Mucosa of stomach (tissue), 1 donor: ENCODE data around the gene ZNF8.
"Not testable (repeated sequence)": the region's sequence is repeated elsewhere in the genome, so short reads cannot be mapped to it uniquely, and the experiment has no call there.

Experiments used
- H3K27me3 ChIP-seq: one replicate; pipeline ENCODE4 v1.7.0; 2013; ENCODE audit warnings: mild to moderate bottlenecking, low read length; ENCODE audit not compliant: control insufficient read depth, insufficient read depth
- H3K36me3 ChIP-seq: one replicate; pipeline ENCODE4 v1.7.0; 2013; ENCODE audit warnings: low read length; ENCODE audit not compliant: control insufficient read depth, insufficient read depth
- H3K4me1 ChIP-seq: one replicate; pipeline ENCODE4 v1.7.0; 2013; ENCODE audit warnings: mild to moderate bottlenecking, low read length; ENCODE audit not compliant: control insufficient read depth, insufficient read depth
- H3K4me3 ChIP-seq: one replicate; pipeline ENCODE4 v1.7.0; 2013; ENCODE audit warnings: low read length
- H3K9ac ChIP-seq: one replicate; pipeline ENCODE4 v1.7.0; 2013; ENCODE audit warnings: mild to moderate bottlenecking, low read length, moderate library complexity
- H3K9me3 ChIP-seq: one replicate; pipeline ENCODE4 v1.7.0; 2013; ENCODE audit warnings: mild to moderate bottlenecking, low read length, moderate library complexity; ENCODE audit not compliant: control insufficient read depth
- donor health status: Pancreatic carcinoma.

The ZNF8 gene

DNA sequence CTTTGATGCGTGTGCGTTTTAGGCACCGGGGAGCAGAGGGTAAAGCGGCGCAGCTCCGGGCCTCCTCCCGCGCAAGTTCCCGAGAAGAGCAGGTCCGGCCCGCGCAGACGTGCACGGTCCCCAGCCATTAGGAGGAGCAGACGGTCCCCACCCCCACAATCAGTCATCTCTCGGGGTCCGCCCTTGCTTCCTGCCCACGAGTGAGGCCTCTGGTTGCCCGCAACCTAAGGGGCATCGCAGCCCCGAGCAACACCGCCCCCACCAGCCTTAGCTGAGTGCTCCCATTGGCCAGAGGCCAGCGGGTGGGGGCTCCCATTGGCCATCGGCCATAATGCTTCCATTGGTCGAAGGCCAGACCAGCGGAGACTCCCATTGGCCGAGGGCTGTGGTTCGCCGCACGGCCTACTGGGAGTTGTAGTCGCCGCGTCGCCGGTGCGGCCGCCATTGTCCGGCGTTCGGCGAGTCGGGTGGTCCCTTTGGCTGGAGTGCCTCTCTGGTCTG is at the start of gene ZNF8:
TSS of gene ZNF8 (plus strand) at position 415 of the 501 bp plus-strand sequence. CDS start 127 bp downstream, outside the sequence.
- Histone ChIP-seq H3K36me3 (no peaks in the 10 kb centered on the region), H3K9me3 (no peaks in the 10 kb centered on the region), H3K9ac (peak within 1 kb of the TSS; percentile 92), H3K4me1 (peaks cover 9% of the 10 kb centered on the region), H3K27me3 (no peaks in the 10 kb centered on the region), H3K4me3 (peak within 1 kb of the TSS; percentile 87)

DNA sequence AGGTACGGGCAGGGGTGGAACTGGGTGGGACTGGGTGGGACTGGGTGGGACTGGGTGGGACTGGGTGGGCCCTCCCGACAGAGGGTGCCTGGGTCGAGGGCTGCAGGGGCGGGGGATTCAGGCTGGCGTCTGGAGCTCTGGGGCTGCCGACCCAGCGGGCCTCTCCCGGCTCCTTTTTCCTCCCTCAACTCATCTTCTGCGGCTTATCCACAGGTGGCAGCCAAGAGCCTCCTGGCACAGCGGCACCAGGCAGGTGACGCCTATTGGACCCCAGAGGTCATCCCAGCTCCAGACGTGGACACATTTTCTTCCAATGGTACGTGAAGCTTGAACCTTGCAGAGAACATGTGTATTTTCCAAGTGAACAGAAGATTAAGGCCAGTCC is 49.5 kb upstream of the ZNF8 start:
- H3K4me3 ChIP-seq, result no peak overlapping the region
- peak overlapping the region; percentile 68 for H3K9ac ChIP-seq
- H3K27me3 ChIP-seq, result no peaks in the 10 kb centered on the region
- H3K9me3 ChIP-seq, result no peaks in the 10 kb centered on the region
- H3K4me1 ChIP-seq, result peaks cover 6% of the 10 kb centered on the region
- no peaks in the 10 kb centered on the region for H3K36me3 ChIP-seq

GRCh38 chr19:58237324-58237723 is 41.4 kb upstream of the ZNF8 start:
- Histone ChIP-seq H3K36me3 (no peaks in the 10 kb centered on the region), H3K4me3 (no peak overlapping the region), H3K27me3 (no peaks in the 10 kb centered on the region), H3K9me3 (no peaks in the 10 kb centered on the region), H3K9ac (no peak overlapping the region), H3K4me1 (no peaks in the 10 kb centered on the region)

DNA sequence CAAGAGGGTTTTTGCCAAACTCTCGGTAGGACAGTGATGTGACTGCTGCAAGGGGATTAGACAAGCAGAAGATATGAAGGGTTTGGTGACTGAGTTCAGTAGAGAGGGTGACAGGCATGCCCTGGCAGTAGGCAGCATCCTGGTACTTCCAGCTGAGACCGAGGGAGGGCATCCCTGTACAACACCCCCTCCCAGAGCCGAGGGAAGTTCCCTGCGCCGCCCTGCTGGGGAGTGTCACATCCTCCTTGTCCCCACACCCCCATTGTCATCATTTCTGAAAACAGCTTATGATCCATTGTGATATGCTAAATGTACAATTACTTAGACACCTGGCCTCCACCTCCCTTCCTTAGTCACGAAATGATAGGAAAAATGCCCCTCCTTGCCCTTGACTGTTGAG is 35.4 kb upstream of the ZNF8 start:
- no peaks in the 10 kb centered on the region for H3K27me3 ChIP-seq
- peaks cover 40% of the 10 kb centered on the region for H3K9me3 ChIP-seq
- no peaks in the 10 kb centered on the region for H3K4me1 ChIP-seq

DNA sequence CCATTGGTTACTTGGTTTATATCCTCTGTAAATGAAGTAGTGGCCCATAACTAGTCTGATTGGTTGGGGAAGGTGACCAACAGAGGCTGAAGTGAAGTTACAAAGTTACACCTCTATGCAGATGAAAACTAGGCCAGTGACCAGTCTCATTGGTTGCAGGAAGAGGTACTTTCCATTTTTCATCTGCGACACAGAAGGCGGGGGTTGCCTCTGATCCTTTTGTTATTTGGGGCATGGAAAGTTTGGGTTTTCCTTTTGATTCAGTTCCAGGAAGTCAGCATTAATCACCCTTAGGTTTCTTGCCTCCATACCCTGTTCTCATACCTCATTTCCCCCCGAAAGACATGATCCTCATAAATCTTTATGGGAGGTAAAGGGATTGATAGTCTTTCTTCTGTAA is 29.9 kb upstream of the ZNF8 start:
- Histone ChIP-seq H3K4me3 (peak overlapping the region; percentile 5), H3K4me1 (no peaks in the 10 kb centered on the region), H3K36me3 (peaks cover 35% of the 10 kb centered on the region), H3K27me3 (no peaks in the 10 kb centered on the region), H3K9ac (no peak overlapping the region), H3K9me3 (peaks cover 70% of the 10 kb centered on the region)

More for the DNA sequence above, 35.4 kb upstream of the ZNF8 start:
- no peak overlapping the region for H3K9ac ChIP-seq
- peaks cover 22% of the 10 kb centered on the region for H3K36me3 ChIP-seq
- no peak overlapping the region for H3K4me3 ChIP-seq

DNA sequence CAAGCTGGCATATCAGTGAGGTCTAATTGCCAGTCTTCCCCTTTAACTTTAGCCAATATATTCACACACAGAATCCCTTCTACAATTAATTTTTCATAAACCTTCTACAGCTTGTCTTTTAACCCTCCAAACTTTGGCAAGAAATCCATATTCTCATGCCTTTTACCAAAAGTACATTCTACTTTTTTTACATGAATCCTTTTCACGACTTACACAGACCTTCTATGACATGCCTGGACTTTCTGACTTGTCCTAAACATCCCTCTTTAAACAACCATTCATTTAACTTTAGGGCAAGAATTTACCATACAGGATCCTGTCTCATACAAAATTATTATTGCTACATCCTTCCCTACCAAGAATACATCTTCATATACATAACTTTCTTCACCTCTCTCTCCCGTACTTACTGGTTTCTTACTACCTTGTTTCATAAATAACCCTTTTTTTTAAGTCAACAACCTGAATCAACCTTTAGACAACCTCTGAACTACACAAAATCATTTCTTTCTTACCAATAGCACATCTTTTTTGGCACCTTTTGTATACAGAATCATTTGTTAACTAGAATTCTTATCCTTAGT is 26.6 kb upstream of the ZNF8 start:
- Histone ChIP-seq H3K9me3 (peaks cover 66% of the 10 kb centered on the region), H3K36me3 (peaks cover 15% of the 10 kb centered on the region), H3K27me3 (no peaks in the 10 kb centered on the region), H3K4me1 (no peaks in the 10 kb centered on the region), H3K4me3 (no peak overlapping the region), H3K9ac (no peak overlapping the region)

GRCh38 chr19:58258259-58258658 is 20.5 kb upstream of the ZNF8 start:
- H3K9me3 ChIP-seq, result peaks cover 80% of the 10 kb centered on the region
- H3K9ac ChIP-seq, H3K4me1 ChIP-seq, H3K4me3 ChIP-seq, H3K27me3 ChIP-seq: not testable (repeated sequence)
- peaks cover 27% of the 10 kb centered on the region for H3K36me3 ChIP-seq

GRCh38 chr19:58261600-58261967 is 17.2 kb upstream of the ZNF8 start:
- Histone ChIP-seq H3K4me3 (no peak overlapping the region), H3K27me3 (no peaks in the 10 kb centered on the region), H3K4me1 (no peaks in the 10 kb centered on the region), H3K9me3 (peaks cover 82% of the 10 kb centered on the region), H3K36me3 (peaks cover 27% of the 10 kb centered on the region), H3K9ac (no peak overlapping the region)

DNA sequence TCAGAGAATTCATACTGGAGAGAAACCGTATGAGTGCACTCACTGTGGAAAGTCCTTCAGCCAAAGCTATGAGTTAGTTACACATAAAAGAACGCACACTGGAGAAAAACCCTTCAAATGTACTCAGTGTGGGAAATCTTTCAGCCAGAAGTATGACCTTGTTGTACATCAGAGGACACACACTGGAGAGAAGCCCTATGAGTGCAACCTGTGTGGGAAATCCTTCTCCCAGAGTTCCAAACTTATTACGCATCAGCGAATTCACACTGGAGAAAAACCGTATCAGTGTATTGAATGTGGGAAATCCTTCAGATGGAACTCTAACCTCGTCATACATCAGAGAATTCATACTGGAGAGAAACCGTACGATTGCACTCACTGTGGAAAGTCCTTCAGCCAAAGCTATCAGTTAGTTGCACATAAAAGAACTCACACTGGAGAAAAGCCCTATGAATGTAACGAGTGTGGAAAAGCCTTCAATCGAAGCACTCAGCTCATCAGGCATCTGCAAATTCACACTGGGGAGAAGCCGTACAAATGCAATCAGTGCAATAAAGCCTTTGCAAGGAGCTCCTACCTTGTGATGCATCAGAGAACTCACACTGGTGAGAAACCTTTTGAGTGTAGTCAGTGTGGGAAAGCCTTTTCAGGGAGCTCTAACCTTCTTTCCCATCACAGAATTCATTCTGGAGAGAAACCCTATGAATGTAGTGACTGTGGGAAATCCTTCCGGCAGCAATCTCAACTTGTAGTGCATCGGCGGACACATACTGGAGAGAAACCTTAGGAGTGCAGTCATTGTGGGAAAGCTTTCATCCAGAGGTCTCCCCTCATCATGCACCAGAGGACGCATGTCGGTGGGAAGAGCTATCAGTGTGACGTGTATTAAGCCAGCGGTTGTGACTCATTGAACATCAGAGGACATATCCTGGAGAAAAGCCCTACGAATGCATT is 16.5 kb upstream of the ZNF8 start:
- peak overlapping the region; percentile 21 for H3K4me3 ChIP-seq

DNA sequence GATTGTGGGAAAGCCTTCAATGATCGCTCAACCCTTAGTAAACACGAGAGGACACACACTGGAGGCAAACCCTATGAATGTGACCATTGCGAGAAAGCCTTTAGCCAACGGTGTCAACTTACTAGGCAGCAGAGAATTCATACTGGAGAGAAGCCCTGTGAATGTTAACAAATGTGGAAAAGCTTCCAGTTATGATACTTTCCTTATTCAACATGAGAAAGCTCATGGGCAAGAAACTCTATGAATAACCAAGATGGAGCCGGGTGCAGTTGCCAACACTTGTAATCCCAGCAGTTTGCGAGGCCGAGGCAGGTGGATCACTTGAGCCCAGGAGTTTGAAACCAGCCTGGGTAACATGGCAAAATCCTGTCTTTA is 15.8 kb upstream of the ZNF8 start:
- peaks cover 25% of the 10 kb centered on the region for H3K36me3 ChIP-seq
- peak overlapping the region; percentile 21 for H3K4me3 ChIP-seq
- H3K9me3 ChIP-seq, result peaks cover 76% of the 10 kb centered on the region
- H3K27me3 ChIP-seq, result no peaks in the 10 kb centered on the region
- no peaks in the 10 kb centered on the region for H3K4me1 ChIP-seq
- no peak overlapping the region for H3K9ac ChIP-seq

More for the DNA sequence above, 16.5 kb upstream of the ZNF8 start:
- Histone ChIP-seq H3K9ac (no peak overlapping the region), H3K9me3 (peaks cover 83% of the 10 kb centered on the region), H3K4me1 (no peaks in the 10 kb centered on the region), H3K36me3 (peaks cover 27% of the 10 kb centered on the region), H3K27me3 (no peaks in the 10 kb centered on the region)

DNA sequence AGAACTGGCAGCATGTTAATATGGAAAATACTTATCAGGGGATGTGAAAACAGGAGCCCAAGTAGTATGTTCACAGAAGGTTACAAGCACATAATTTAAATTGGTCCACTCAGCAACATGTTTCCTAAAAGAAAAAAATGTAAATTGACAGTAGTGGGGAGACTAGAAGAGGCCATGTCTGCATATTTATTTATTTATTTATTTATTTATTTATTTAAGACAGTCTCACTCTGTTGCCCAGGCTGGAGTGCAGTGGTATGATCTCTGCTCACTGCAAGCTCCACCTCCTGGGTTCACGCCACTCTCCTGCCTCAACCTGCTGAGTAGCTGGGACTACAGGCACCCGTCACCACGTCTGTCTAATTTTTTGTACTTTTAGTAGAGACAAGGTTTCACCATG is 13.7 kb upstream of the ZNF8 start:
- H3K4me1 ChIP-seq, result no peaks in the 10 kb centered on the region
- no peak overlapping the region for H3K9ac ChIP-seq
- no peak overlapping the region for H3K4me3 ChIP-seq
- H3K36me3 ChIP-seq, result peaks cover 14% of the 10 kb centered on the region
- H3K9me3 ChIP-seq, result peaks cover 61% of the 10 kb centered on the region
- H3K27me3 ChIP-seq, result no peaks in the 10 kb centered on the region

GRCh38 chr19:58268344-58268743 is 10.4 kb upstream of the ZNF8 start:
- Histone ChIP-seq H3K27me3 (no peaks in the 10 kb centered on the region), H3K4me3 (no peak overlapping the region), H3K9ac (no peak overlapping the region), H3K9me3 (peaks cover 45% of the 10 kb centered on the region), H3K4me1 (no peaks in the 10 kb centered on the region), H3K36me3 (no peaks in the 10 kb centered on the region)
